Measurements from ENCODE around the gene PCYT1A.

Gene PCYT1A

DNA sequence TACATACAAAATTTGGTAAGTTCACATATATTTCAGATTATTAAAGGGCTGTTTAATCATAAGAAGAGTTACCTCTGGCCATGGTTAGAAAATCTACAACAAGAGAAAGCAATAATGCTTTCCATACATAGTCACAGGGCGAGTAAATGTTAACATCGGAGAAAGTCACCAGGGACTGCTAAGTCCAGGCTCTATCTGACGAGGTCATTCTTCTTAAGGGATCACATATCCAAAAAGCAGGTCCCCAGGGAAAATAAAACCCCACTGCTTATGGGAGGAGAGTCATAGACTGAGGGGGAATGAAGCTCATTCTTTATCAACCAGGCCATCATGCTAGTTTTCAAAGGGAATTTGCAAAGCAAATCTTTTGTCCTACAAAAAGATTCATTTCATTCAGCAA is 3.1 kb downstream of the PCYT1A start:
- Histone ChIP-seq H3K27me3 (ENCODE audit: control insufficient read depth, insufficient read depth, low read length) (no peaks in the 10 kb centered on the region), H3K9ac (ENCODE audit: low read length) (no peak overlapping the region), H3K4me3 (ENCODE audit: low read depth, low read length) (no peak overlapping the region), H3K36me3 (ENCODE audit: control insufficient read depth, insufficient read depth, low read length) (no peaks in the 10 kb centered on the region), H3K27ac (ENCODE audit: low read depth, low read length) (no peak overlapping the region), H3K9me3 (ENCODE audit: control insufficient read depth, insufficient read depth, low read depth, low read length) (no peaks in the 10 kb centered on the region), H3K4me1 (ENCODE audit: control insufficient read depth, insufficient read depth, low read length) (peaks cover 20% of the 10 kb centered on the region)

DNA sequence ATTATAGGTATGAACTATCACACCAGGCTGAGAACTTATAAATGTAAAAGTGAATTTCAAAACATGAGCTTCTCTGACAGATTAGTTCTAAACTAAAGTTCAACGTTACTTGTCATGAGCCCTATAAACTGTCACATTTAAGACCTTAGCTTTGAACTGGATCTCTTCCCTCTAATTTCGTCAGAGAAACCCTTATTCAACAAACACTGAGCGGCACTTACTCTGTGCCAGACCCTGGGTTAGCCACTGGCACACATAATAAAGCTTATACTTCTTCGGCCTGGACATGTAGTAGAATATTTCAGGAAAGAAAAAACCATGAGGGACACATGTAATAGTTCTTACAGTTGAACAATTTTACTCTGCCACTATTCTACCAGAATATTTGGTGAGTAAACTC is 5.6 kb downstream of the PCYT1A start:
- Histone ChIP-seq H3K4me3 (ENCODE audit: low read depth, low read length) (no peak overlapping the region), H3K4me1 (ENCODE audit: control insufficient read depth, insufficient read depth, low read length) (peaks cover 24% of the 10 kb centered on the region), H3K9me3 (ENCODE audit: control insufficient read depth, insufficient read depth, low read depth, low read length) (no peaks in the 10 kb centered on the region; the same call in 1 of the 2 replicates), H3K9ac (ENCODE audit: low read length) (no peak overlapping the region), H3K27ac (ENCODE audit: low read depth, low read length) (no peak overlapping the region), H3K36me3 (ENCODE audit: control insufficient read depth, insufficient read depth, low read length) (no peaks in the 10 kb centered on the region), H3K27me3 (ENCODE audit: control insufficient read depth, insufficient read depth, low read length) (no peaks in the 10 kb centered on the region)

GRCh38 chr3:196280689-196281440 is 6.7 kb downstream of the PCYT1A start:
- H3K36me3 ChIP-seq (ENCODE audit: control insufficient read depth, insufficient read depth, low read length), result no peaks in the 10 kb centered on the region
- H3K4me1 ChIP-seq (ENCODE audit: control insufficient read depth, insufficient read depth, low read length), result peaks cover 20% of the 10 kb centered on the region
- H3K4me3 ChIP-seq (ENCODE audit: low read depth, low read length), result no peak overlapping the region
- no peaks in the 10 kb centered on the region; the same call in 1 of the 2 replicates for H3K9me3 ChIP-seq (ENCODE audit: control insufficient read depth, insufficient read depth, low read depth, low read length)
- no peak overlapping the region for H3K9ac ChIP-seq (ENCODE audit: low read length)
- H3K27ac ChIP-seq (ENCODE audit: low read depth, low read length), result no peak overlapping the region; the same call in 1 of the 2 replicates
- no peaks in the 10 kb centered on the region for H3K27me3 ChIP-seq (ENCODE audit: control insufficient read depth, insufficient read depth, low read length)

DNA sequence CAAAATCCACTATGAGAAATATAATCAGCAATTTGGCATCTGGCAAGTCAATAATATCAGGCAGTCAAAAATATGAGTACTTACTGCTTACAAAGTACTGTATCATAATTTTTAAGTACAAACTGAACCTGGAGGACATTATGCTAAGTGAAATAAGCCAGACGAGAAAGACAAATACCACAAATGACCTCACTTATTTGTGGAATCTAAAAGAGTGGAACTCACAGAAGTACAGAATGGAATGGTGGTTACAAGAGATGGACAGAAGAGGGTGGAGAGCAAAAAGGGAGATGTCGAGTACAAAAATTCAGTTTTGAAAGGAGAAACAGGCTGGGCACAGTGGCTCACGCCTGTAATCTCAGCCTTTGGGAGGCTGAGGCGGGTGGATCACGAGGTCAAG is 12.4 kb downstream of the PCYT1A start:
- Histone ChIP-seq H3K27me3 (ENCODE audit: control insufficient read depth, insufficient read depth, low read length) (no peaks in the 10 kb centered on the region), H3K36me3 (ENCODE audit: control insufficient read depth, insufficient read depth, low read length) (peaks cover 14% of the 10 kb centered on the region), H3K4me3 (ENCODE audit: low read depth, low read length) (no peak overlapping the region), H3K9ac (ENCODE audit: low read length) (no peak overlapping the region), H3K9me3 (ENCODE audit: control insufficient read depth, insufficient read depth, low read depth, low read length) (peaks cover 15% of the 10 kb centered on the region), H3K4me1 (ENCODE audit: control insufficient read depth, insufficient read depth, low read length) (peaks cover 16% of the 10 kb centered on the region), H3K27ac (ENCODE audit: low read depth, low read length) (no peak overlapping the region)

- H3K4me1 ChIP-seq (ENCODE audit: control insufficient read depth, insufficient read depth, low read length), result peaks cover 16% of the 10 kb centered on the region
- H3K27ac ChIP-seq (ENCODE audit: low read depth, low read length), result 0 out of 2 replicates have a peak overlapping the region, but pooled peaks have one; percentile 4
- no peaks in the 10 kb centered on the region for H3K27me3 ChIP-seq (ENCODE audit: control insufficient read depth, insufficient read depth, low read length)
- H3K36me3 ChIP-seq (ENCODE audit: control insufficient read depth, insufficient read depth, low read length), result peaks cover 16% of the 10 kb centered on the region
- H3K4me3 ChIP-seq (ENCODE audit: low read depth, low read length), result no peak overlapping the region
- peaks cover 15% of the 10 kb centered on the region for H3K9me3 ChIP-seq (ENCODE audit: control insufficient read depth, insufficient read depth, low read depth, low read length)
- H3K9ac ChIP-seq (ENCODE audit: low read length), result no peak overlapping the region
These were observed 12.9 kb downstream of the PCYT1A start for GRCh38 chr3:196274585-196274984.

- peaks cover 10% of the 10 kb centered on the region; the same call in 1 of the 2 replicates for H3K4me1 ChIP-seq (ENCODE audit: control insufficient read depth, insufficient read depth, low read length)
- peak overlapping the region; percentile 22; the same call in 1 of the 2 replicates for H3K4me3 ChIP-seq (ENCODE audit: low read depth, low read length)
- H3K9ac ChIP-seq (ENCODE audit: low read length), result peak overlapping the region; percentile 39
- H3K27me3 ChIP-seq (ENCODE audit: control insufficient read depth, insufficient read depth, low read length), result no peaks in the 10 kb centered on the region
- H3K9me3 ChIP-seq (ENCODE audit: control insufficient read depth, insufficient read depth, low read depth, low read length), result peaks cover 15% of the 10 kb centered on the region
- peaks cover 22% of the 10 kb centered on the region for H3K36me3 ChIP-seq (ENCODE audit: control insufficient read depth, insufficient read depth, low read length)
- H3K27ac ChIP-seq (ENCODE audit: low read depth, low read length), result no peak overlapping the region
These were observed 13.9 kb downstream of the PCYT1A start for GRCh38 chr3:196273655-196274054.

DNA sequence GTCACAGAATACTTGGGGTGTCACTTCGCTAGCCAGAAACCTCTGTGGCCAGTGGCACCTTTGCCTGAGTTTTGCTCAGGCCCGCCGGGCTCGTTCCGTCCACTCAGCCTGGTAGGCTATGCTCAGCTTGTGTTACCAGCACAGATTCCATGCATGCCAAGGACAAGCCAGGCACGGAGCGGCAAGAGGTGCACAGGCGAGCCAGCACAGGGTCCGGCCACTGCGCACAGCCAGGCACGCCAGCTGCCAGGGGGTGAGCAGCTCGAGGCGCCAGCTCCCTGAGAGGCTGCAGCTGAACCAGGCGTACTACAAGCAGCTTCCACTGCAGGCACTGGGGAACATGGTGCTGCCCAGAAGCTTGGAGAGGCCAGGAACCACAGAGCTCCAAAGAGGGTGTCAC is 14.7 kb downstream of the PCYT1A start:
- H3K9ac ChIP-seq (ENCODE audit: low read length), result peak overlapping the region; percentile 39
- peaks cover 22% of the 10 kb centered on the region for H3K36me3 ChIP-seq (ENCODE audit: control insufficient read depth, insufficient read depth, low read length)
- H3K4me3 ChIP-seq (ENCODE audit: low read depth, low read length), result no peak overlapping the region; the same call in 1 of the 2 replicates
- peaks cover 13% of the 10 kb centered on the region; the same call in 1 of the 2 replicates for H3K4me1 ChIP-seq (ENCODE audit: control insufficient read depth, insufficient read depth, low read length)
- H3K9me3 ChIP-seq (ENCODE audit: control insufficient read depth, insufficient read depth, low read depth, low read length), result peaks cover 15% of the 10 kb centered on the region
- H3K27me3 ChIP-seq (ENCODE audit: control insufficient read depth, insufficient read depth, low read length), result no peaks in the 10 kb centered on the region
- H3K27ac ChIP-seq (ENCODE audit: low read depth, low read length), result peak overlapping the region; percentile 46; the same call in 1 of the 2 replicates

DNA sequence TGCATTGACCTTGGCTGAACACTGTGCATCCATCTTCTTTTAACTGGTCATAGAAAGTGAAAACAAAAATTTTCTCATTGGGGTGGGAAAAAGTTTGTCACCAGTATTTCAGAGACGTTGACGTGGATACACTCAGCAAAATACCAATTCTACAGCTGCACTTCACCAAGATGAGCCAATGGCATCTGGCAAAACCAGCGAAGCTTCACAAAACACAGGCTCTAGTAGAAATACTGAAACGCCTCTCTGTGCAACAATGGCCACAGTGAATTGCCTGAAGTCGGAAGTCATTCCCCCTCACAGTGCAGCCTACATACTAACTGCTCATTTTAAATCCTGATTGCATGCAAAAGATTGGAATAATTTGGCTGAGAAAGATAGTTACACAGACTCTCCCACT is 17.0 kb downstream of the PCYT1A start:
- H3K27me3 ChIP-seq (ENCODE audit: control insufficient read depth, insufficient read depth, low read length), result no peaks in the 10 kb centered on the region
- peaks cover 15% of the 10 kb centered on the region for H3K9me3 ChIP-seq (ENCODE audit: control insufficient read depth, insufficient read depth, low read depth, low read length)
- no peak overlapping the region for H3K27ac ChIP-seq (ENCODE audit: low read depth, low read length)
- no peak overlapping the region for H3K4me3 ChIP-seq (ENCODE audit: low read depth, low read length)
- H3K9ac ChIP-seq (ENCODE audit: low read length), result no peak overlapping the region
- H3K36me3 ChIP-seq (ENCODE audit: control insufficient read depth, insufficient read depth, low read length), result peaks cover 31% of the 10 kb centered on the region
- H3K4me1 ChIP-seq (ENCODE audit: control insufficient read depth, insufficient read depth, low read length), result peaks cover 17% of the 10 kb centered on the region; the same call in 1 of the 2 replicates

GRCh38 chr3:196268284-196269163 is 19.0 kb downstream of the PCYT1A start:
- Histone ChIP-seq H3K9me3 (ENCODE audit: control insufficient read depth, insufficient read depth, low read depth, low read length) (peaks cover 8% of the 10 kb centered on the region), H3K4me3 (ENCODE audit: low read depth, low read length) (no peak overlapping the region), H3K36me3 (ENCODE audit: control insufficient read depth, insufficient read depth, low read length) (peaks cover 39% of the 10 kb centered on the region), H3K27ac (ENCODE audit: low read depth, low read length) (peak overlapping the region; percentile 91), H3K9ac (ENCODE audit: low read length) (peak overlapping the region; percentile 68), H3K27me3 (ENCODE audit: control insufficient read depth, insufficient read depth, low read length) (no peaks in the 10 kb centered on the region), H3K4me1 (ENCODE audit: control insufficient read depth, insufficient read depth, low read length) (peaks cover 16% of the 10 kb centered on the region)

GRCh38 chr3:196263819-196264218 is 23.7 kb downstream of the PCYT1A start:
- Histone ChIP-seq H3K27me3 (ENCODE audit: control insufficient read depth, insufficient read depth, low read length) (no peaks in the 10 kb centered on the region), H3K4me1 (ENCODE audit: control insufficient read depth, insufficient read depth, low read length) (peaks cover 18% of the 10 kb centered on the region), H3K36me3 (ENCODE audit: control insufficient read depth, insufficient read depth, low read length) (peaks cover 25% of the 10 kb centered on the region), H3K9me3 (ENCODE audit: control insufficient read depth, insufficient read depth, low read depth, low read length) (peaks cover 4% of the 10 kb centered on the region; the same call in 1 of the 2 replicates), H3K27ac (ENCODE audit: low read depth, low read length) (no peak overlapping the region), H3K4me3 (ENCODE audit: low read depth, low read length) (no peak overlapping the region), H3K9ac (ENCODE audit: low read length) (no peak overlapping the region)

DNA sequence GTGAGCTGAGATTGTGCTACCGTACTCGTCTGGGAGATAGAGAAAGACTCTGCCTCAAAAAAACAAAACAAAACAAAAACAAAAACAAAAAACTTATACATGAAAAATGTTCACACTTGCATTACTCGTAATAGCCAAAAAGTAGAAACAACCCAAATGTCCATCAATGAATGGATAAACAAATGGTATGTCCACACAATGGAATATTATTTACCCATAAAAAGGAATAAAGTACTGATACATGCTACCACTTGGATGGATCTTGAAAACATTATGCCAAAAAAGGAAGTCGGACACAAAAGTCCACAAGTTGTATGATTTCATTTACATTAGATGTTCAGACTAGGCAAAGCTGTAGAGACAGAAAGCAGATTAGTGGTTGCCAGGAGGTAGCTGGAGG is 26.7 kb downstream of the PCYT1A start:
- H3K4me1 ChIP-seq (ENCODE audit: control insufficient read depth, insufficient read depth, low read length), result peaks cover 11% of the 10 kb centered on the region; the same call in 1 of the 2 replicates
- H3K27me3 ChIP-seq (ENCODE audit: control insufficient read depth, insufficient read depth, low read length), result no peaks in the 10 kb centered on the region
- no peak overlapping the region for H3K27ac ChIP-seq (ENCODE audit: low read depth, low read length)
- H3K36me3 ChIP-seq (ENCODE audit: control insufficient read depth, insufficient read depth, low read length), result peaks cover 28% of the 10 kb centered on the region
- H3K9ac ChIP-seq (ENCODE audit: low read length), result no peak overlapping the region
- no peak overlapping the region for H3K4me3 ChIP-seq (ENCODE audit: low read depth, low read length)
- peaks cover 4% of the 10 kb centered on the region; the same call in 1 of the 2 replicates for H3K9me3 ChIP-seq (ENCODE audit: control insufficient read depth, insufficient read depth, low read depth, low read length)

Measured in HUES6 (cell line).